ENCODE data around the gene HOGA1.

HOGA1 gene

DNA sequence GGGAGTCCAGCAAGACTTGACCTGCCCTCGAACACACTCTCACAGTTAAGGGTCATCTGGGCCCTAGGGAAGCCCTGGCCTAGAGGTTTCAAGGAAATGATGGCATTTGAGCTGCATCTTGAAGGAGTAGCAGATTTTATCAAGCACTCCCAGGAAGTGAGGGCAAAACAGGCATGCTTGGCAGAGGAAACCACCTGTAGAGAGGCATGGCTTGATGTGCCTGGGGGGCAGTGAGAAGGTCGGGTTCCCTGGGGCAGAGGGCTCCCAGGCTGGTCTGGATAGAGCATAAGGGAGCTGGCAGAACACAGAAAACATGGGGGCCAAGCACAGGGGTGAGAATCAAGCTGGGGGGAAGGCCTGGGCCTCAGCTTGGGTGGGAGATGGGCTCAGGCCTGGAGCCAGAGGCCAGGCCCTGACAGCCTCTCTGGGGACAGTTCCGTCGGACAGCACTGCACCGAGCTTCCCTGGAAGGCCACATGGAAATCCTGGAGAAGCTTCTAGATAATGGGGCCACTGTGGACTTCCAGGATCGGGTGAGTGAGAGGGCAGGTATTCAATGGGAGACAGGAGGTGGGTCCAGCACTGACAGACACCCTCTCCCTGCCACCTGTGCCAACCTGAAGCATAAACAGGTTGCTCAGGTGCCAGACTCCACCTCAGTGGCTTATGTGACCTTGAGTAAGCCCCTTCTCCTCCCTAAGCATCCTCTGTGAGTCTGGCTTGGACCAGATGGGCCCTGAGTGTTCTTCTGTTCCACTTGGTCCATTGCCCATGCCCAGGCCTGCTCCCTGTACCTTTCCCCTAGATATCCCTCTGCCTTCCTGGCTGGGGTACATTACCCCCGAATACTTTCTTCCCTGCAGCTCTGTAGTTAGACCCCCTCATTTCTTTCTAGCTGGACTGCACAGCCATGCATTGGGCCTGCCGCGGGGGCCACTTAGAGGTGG, 3.5 kb upstream of the HOGA1 start:
- no peak for DNase-seq

DNA sequence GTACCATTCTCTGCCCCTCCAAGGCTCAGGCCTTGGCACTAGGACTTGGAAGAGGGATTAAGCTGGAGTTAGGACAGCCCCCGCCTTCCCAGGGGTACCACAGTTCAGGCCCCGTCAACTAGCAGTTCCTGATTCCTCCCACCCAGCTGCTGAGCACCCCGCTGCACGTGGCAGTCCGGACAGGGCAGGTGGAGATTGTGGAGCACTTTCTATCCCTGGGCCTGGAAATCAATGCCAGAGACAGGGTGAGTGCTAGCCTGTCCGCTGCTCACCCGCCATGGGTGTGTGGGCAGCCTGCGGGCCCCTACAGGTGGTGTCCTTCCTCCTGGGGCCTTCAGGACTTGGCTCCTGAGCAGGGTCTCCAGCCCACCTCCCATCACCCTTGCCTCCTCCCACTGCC, 2.0 kb upstream of the HOGA1 start:
- no peak for DNase-seq

DNA sequence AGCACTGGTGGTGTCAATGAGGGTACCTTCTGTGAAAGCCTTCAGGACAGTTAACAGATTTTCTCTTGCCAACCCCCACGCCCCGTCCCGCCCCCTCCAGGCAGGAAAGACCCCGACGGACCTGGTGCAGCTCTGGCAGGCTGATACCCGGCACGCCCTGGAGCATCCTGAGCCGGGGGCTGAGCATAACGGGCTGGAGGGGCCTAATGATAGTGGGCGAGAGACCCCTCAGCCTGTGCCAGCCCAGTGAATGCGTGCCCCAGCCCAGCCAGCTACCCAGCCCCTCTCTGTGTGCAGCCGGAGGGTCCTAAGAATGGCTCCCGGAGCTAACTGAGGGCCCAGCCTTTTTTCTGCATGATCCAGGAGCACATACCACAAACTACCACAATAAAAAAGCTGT, 713 bp upstream of the HOGA1 start:
- no peak for DNase-seq

DNA sequence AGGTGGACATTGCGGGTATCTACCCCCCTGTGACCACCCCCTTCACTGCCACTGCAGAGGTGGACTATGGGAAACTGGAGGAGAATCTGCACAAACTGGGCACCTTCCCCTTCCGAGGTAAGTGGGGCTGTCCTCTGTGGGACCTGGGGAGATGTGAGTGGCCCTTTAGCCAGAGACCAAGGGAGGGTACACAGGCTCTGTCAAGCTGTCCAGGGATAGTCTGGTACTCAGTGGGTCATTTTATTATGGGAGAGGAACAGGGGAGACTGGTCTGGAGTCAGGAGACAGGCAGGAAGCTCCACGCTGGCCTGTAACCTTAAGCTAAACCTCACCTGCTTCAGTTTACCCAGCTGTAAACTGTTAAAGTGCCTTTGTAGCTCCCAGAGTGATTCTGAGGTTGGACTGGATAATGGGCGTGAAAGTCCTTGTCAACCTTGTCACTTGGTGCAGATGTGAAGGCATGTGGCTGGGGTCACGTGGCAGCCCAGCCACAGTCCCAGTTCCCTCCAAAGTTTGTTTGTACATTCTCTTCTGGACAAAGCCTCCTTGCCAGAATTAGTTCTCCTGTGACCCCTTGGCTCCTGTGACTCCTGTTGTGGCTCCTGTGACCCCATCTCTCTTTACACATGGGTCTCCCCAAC, 729 bp downstream of the HOGA1 start:
- no peak for DNase-seq

DNA sequence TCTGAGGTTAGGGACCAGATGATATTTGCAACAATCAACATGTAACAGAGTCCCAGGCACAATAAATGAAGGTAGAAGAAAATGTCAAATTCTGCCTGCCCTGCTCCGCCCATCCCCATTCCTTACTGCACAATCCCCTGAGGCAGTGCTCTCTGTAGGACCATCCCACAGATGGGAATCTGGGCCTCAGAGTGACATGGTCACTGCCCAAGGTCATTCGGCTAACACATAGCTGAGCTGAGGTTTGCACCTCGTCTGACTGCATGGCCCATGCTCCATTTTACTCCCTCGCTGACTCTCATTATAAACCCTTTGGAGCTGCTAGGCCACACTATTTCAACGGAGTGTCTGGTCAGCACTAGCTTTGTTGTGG, 1.2 kb downstream of the HOGA1 start:
- no peak for DNase-seq

DNA sequence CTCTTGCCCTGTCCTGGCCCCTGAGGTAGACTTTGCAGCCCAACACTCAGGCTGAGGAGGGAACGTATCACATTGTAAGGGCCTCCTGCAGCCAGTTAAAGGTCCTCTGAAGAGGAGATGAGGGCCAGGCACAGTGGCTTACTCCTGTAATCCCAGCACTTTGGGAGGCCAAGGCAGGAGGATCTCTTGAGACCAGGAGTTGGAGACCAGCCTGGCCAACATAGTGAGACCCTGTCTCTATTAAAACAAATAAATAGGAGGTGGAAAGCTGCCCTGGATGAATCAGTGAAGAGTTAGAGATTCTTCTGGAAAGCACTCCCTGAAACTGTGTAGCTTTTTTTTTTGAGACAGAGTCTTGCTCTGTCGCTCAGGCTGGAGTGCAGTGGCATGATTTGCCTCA, 3.0 kb downstream of the HOGA1 start:
- no peak for DNase-seq

DNA sequence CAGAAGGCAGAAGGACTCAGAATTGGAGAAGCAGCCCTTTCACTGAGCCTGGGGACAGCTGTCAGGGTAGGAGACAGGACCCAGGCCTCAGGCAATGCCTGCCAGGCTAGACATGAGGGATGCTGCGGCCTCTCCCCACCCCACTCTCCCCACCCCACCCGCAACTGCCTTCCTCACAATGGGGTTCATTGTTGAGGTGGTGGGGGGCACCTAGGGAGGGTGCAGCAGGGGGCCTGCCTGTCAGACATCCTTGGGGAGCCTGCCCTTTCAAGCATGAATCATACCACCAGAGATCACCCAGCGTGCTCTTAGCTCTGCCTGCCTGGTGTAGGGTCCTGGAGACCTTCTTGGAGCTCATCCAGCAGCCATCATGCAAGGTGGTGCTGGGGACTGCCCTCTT, 5.3 kb downstream of the HOGA1 start, which contains the start of gene C10orf62:
C10orf62 (plus strand) TSS at position 243 of the 400 bp plus-strand sequence. CDS start 177 bp downstream, outside the sequence.
- DNase-seq: no peak

DNA sequence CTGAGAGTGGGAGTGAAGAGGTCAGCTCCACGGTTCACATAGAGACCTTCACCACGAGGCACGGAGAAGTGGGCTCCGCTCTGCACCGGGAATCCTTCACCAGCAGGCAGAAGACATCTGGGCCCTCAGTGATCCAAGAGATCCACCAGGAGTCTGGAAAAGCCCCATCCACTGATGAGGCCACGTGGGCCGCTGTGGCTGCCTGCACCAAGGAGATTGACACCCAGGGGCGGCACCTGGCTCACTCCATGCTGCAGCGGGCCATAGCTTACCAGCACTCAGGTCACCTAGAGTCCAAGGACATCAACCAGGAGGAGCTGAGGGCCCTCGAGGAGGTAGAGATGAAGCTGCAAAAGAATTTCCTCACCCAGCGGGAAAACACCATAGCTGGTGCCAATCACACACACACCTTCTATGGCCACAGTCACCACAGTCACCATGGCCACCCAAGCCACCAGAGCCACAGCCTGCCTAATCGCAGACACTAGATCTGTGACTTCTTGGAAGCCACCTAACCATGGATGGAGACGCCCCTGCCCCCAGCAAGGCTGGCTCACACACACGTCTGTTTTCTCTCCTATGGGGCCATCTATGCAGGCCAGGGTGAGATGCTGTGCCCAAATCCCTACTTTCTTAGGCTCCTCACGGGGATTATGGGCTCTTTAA, 6.0 kb downstream of the HOGA1 start:
- DNase-seq: no peak

DNA sequence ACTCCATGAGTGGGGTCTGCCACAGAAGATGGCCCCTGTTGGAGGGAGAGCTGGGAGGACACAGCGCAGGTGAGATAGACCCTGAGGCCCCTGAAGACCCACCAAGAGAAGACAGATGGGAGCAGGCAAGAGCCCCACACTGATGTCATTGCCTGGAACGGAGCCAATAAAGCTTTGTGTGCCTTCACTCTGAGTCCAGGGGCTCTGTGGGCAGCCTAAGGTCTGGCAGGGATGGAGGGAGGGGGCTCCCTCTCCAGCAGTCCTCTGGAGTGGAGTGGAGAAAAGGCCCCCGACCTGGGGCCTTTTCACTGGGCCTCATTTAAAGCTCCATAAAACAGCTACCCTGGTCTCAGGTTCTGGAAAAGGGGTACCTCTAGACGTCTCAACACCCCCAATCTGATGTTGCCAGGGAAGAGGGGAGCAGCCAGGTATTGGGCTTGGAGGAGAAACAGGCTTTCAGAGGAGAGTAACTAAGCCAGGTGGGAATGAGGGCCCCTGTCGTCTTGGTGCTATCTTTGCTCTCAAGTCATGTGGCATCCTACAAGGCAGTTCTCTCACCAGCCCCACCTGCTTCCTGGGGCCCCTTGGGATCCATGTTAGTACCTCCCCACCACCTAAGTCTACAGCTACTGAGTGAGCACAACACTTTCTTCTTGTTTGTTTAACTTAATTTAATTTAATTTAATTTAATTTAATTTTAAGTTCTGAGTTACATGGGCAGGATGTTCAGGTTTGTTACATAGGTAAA, 6.7 kb downstream of the HOGA1 start:
- no peak for DNase-seq

DNA sequence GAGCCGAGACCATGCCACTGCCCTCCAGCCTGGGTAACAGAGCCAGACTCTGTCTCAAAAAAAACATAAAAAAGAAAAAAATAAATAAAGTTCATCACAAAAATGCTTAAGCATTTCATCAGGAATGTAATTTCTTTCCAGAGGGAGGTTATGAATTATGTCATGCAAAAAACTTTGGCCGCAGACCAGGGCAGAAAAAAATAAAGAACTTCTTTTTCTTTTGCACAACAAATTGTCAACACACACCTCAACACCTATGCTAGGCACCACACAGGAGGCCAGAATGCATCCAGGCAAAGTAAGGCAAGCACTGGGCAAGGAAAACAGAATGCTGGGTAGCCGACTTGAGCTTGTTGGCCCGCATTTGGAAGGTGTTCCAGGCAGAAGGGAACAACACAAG, 9.2 kb downstream of the HOGA1 start:
- no peak for DNase-seq

DNA sequence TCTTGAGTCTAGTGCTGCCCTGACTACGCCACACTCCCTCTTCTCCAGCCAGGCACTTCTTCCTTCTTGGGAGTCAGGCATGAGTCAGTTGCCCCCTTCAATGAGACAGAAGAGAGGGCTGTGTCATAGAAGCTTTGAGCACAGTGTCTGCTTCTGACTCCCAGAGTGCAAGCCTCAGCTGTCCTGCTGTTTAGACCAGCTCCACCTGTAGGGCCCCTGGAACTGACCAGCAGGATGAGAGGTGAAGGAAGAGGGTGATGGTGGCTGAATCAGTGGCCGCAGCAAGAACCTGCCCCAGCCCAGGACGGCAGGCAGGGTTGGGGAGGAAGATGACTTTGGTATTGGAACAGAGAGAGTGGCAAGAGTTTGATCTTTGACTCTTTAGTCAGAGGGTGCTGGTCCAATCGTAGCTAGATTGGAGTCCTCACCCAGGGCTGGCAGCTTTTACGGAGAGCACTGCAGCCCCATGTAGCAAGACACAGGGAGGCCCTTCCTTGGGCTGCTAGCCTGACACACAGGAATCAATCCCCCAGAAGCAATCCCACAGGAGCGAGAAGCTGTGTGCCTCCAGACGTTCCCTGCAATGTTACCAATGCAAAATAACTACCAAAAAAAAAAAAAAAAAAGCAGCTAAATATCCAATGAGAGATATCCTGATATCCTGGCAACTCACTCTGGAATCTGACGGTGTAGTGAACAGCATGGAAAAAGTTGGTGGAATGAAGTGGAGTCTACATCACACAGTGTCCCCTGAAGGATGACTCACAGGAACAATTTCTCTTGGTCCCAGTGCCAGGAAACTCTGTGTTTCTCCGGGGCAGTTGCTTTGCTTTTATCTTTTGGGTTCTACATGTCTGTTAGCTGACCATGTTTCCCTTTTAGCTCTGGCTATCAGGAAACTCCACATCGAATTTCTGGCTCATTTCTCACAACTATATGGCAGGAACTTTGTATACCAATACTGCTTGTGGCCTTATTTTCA, 12.2 kb downstream of the HOGA1 start:
- no peak for DNase-seq

DNA sequence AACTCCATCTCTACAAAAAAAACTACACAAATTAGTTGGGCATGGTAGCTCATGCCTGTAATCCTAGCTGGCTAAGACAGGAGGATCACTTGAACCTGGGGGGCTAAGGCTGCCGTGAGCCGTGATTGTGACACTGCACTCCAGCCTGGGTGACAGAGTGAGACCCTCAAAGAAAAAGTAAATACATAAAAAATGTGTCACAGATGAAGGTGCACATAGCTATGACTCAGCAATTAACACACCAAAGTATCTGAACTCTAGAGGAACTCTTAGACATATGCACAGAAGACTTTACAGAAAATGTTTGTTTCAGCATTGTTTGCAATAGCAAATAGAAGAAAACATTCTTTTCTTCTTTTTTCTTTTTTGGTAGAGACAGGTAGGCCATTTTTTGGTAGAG, 13.6 kb downstream of the HOGA1 start:
- no peak for DNase-seq

DNA sequence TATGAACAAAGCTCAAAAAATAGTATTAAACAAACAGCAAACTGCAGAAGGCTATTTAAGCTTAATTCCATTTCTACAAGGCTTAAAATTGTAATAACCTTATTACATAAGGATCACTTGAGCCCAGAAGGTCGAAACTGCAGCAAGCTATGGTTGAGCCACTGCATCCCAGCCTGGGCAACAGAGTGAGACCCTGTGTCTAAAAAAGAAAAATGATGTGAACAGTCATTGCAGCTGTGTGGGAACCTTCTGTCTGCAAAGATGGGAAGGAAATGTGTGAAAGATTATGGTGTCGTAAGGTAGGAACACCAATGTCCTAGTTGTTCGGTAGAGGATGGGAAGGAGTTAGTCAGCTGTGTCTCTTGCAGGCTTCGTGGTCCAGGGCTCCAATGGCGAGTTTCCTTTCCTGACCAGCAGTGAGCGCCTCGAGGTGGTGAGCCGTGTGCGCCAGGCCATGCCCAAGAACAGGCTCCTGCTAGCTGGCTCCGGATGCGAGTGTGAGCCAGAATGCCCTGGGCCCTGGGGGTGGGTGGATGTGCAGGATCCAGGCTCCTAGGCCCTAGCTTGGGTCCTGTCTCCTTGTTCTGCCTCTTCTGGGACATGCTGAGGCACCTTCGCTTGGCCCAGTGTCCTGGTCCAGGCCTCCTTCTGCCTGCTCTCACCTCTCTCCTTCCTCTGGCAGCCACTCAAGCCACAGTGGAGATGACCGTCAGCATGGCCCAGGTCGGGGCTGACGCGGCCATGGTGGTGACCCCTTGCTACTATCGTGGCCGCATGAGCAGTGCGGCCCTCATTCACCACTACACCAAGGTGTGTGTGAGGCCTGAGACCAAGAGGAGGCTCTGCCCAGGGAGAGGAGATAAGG, 14.4 kb downstream of the HOGA1 start:
- DNase-seq: no peak

DNA sequence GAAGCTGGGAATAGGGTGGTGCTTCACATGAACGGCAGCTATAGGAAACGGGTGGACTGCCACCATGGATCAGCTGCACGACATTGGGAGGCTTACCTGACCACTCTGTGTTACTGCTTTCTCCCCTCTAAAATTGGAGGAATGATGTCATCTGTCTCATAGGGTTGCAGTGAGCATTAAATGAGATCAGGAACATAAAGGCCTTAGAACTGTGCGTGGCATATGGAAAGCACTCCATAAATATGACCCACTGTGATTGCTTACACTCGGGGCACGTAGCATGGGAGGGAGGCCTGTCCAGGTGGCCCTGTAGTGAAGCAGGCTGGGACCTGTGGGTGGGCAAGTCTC, 15.1 kb downstream of the HOGA1 start:
- DNase-seq: no peak

DNA sequence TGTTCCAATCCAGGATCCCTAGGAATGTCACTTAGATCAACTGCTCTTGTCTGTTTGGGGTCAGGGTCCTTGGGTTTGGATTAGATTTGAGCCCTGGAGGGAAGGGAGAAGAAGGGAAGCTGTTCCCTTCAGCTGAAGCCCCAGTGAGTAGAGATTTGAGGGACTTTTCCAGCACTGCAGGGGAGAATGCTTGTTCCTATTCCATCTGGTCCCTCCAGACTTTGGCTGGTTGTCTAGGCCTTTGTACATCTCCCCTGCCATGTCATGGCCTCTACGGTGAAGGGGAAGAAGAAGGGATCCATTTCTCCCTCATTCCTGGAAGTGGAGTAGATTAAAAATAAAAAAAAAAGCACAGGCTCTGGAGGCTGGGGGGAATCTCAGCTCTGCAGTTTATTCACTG, 16.4 kb downstream of the HOGA1 start:
- no peak for DNase-seq

DNA sequence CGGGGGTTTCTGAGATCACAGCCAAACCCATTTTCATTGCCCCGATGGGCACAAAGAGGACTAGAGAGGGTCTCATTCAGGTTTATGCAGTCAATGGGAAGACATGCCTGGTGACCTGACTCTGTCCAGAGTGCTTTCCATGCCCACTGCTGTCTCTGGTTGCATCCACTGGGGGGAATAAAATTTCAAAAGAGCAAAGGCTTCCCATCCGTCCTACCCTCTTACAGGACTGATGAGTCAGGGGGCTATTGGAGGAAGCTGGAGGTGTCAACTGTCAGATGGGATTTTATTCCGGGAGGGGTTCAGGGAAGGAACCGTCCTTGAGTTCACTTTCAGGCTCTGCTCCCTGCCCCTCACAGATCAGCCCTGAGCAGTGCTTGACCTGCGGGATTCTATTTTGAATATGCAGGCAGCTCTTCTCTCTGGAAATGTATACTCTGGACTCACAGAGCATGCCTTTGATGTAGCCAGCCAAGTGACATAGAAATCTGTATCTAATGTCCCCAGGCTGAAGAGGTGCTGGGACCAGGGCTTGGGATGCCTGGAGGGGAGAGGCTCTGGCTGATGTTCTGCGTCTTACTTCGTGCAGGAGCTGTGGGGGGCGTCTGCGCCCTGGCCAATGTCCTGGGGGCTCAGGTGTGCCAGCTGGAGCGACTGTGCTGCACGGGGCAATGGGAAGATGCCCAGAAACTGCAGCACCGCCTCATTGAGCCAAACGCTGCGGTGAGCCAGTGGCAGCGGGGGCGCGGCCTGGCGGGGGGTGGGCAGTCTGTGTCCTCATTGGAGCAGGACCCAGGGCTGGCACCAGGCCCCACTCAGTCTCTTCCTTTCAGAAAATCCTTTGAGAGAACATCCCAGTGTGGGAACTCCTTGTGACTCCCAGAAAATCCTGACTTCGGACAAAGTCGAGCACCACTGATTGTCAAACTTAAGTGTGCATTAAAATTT, 17.4 kb downstream of the HOGA1 start:
- no peak for DNase-seq

DNA sequence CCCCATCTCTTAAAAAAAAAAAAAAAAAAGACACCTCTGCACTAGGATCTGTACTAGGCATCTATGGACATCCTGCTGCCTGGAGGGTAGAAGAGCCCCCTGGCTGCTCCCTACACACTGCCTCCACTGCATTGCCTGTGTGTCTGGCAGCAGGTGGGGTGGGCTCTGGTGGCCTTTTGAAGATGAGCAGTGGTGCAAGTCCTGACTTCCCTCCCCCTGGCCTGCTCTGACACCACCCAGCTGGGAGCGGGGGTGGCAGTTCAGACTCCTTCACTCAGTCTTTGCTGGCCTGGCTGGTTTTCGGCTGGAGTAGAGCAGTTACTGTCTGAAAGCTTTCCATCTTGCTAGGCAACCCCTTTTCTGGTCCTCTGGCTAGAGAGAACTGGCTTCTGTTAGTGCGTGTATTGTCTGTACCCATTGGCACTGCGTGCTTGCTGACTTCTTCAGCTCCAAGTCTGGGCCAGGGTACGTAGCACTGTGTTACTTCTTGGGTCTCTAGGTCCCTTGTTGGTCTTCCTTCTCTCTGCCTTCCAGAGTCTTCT, 23.0 kb downstream of the HOGA1 start:
- no peak for DNase-seq

DNA sequence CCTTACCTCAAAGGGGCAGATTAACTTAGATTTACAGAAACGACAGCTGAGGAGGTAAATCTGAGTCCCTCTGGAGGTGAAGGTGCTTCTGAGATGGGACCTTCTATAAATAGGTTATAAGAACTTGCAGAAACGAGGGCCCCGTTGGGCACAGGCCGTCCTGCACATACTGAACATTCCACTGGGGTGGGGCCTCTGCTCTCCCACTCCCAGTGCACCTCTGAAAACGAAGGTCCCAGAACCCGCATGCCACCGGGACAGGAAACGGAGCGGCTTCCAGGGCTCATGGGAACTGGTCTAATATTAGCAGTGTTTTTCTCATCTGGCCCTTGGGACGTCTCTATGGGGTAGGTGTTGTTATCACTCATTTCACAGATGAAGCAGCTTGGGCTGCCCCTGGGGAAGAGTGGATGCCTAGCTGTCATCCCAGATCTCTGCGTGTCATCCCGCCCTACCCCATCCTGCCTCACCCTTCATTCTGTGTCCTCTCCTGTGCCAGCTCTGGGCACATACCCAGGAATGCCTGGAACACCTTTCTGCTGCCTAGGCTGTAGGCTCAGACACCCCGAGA, 24.9 kb downstream of the HOGA1 start:
- DNase-seq: no peak

DNA sequence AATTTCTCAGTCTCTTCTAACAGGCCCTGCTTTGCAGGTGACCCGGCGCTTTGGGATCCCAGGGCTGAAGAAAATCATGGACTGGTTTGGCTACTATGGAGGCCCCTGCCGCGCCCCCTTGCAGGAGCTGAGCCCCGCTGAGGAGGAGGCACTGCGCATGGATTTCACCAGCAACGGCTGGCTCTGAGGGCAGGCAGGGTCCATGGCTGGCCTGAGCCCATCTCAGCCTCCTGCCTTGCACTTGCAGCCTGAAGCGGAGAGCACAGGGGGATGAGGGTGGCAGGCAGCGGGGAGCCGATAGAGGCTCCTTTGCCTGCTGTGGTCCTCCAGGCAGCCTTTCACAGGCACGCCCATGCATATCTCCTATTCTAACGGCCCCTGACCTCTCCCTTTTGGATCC, 27.3 kb downstream of the HOGA1 start:
- DNase-seq: no peak
